ENCODE data around the gene LRRC49. TPM values are rescaled to one million over a fixed set of nuclear protein-coding genes. Genes with fewer than 3 reads are reported as not detected.
A peak's percentile ranks its signal among the peaks of the same experiment; 100 is the strongest.

The LRRC49 gene
- total RNA-seq, 1 donor from 2014 or later = 23.6 TPM

DNA sequence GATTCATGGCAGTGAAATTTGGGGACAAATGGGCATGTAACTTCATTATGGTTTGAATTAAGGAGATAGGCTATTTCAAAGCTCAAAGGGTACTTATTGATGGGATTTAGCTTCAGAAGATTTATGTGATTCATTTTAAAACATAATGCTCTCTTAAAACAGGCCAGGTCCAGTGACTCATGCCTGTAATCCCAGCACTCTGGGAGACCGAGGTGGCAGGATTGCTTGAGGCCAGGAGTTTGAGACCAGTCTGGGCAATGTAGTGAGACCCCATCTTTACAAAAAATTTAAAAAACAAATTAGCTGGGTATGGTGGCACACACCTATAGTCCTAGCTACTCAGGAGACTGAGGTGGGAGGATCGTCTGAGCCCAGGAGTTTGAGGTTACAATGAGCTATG lies 11.8 kb upstream of the LRRC49 start:
- no peaks in the 10 kb centered on the region for H3K36me3 Mint-ChIP-seq (ENCODE audit: insufficient read depth)
- TF ChIP-seq, protein P1, sequence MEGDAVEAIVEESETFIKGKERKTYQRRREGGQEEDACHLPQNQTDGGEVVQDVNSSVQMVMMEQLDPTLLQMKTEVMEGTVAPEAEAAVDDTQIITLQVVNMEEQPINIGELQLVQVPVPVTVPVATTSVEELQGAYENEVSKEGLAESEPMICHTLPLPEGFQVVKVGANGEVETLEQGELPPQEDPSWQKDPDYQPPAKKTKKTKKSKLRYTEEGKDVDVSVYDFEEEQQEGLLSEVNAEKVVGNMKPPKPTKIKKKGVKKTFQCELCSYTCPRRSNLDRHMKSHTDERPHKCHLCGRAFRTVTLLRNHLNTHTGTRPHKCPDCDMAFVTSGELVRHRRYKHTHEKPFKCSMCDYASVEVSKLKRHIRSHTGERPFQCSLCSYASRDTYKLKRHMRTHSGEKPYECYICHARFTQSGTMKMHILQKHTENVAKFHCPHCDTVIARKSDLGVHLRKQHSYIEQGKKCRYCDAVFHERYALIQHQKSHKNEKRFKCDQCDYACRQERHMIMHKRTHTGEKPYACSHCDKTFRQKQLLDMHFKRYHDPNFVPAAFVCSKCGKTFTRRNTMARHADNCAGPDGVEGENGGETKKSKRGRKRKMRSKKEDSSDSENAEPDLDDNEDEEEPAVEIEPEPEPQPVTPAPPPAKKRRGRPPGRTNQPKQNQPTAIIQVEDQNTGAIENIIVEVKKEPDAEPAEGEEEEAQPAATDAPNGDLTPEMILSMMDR (IDR thresholded peaks at IDR 0.05; ENCODE audit: unreplicated experiment) = no peak
- no peak overlapping the region for H3K4me3 Mint-ChIP-seq (ENCODE audit: low read depth)
- H3K9me3 Mint-ChIP-seq (ENCODE audit: low read depth) = no peaks in the 10 kb centered on the region
- H3K27me3 Mint-ChIP-seq = no peaks in the 10 kb centered on the region
- H3K27ac Mint-ChIP-seq = no peak overlapping the region
- H3K4me1 Mint-ChIP-seq (ENCODE audit: low read depth) = no peaks in the 10 kb centered on the region
- DNase-seq (ENCODE audit: low spot score, unreplicated experiment) = no peak

DNA sequence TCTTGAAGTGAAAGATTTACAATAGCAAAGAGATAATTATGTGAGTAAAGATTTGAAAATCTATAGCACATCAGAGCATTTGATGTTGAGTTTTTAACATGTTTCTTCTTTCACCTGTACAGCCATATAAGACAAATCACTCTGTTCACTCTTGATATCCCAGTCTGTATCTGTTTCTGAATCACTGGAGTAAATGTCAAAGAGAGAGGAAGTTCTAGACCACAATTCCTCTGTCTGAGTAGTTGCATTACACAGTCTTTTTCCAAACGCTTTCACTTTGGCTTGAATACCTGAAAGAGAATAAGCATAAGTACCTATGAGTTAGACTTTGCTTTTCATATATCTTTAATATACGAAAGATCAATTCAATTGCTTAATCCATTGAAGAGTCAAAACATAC lies 10.3 kb upstream of the LRRC49 start:
- no peaks in the 10 kb centered on the region for H3K36me3 Mint-ChIP-seq (ENCODE audit: insufficient read depth)
- H3K4me3 Mint-ChIP-seq (ENCODE audit: low read depth) = no peak overlapping the region
- DNase-seq (ENCODE audit: low spot score, unreplicated experiment) = no peak
- H3K4me1 Mint-ChIP-seq (ENCODE audit: low read depth) = no peaks in the 10 kb centered on the region
- H3K9me3 Mint-ChIP-seq (ENCODE audit: low read depth) = no peaks in the 10 kb centered on the region
- TF ChIP-seq, protein P1 (IDR thresholded peaks at IDR 0.05; ENCODE audit: unreplicated experiment) = no peak
- no peak overlapping the region for H3K27ac Mint-ChIP-seq
- no peaks in the 10 kb centered on the region for H3K27me3 Mint-ChIP-seq

DNA sequence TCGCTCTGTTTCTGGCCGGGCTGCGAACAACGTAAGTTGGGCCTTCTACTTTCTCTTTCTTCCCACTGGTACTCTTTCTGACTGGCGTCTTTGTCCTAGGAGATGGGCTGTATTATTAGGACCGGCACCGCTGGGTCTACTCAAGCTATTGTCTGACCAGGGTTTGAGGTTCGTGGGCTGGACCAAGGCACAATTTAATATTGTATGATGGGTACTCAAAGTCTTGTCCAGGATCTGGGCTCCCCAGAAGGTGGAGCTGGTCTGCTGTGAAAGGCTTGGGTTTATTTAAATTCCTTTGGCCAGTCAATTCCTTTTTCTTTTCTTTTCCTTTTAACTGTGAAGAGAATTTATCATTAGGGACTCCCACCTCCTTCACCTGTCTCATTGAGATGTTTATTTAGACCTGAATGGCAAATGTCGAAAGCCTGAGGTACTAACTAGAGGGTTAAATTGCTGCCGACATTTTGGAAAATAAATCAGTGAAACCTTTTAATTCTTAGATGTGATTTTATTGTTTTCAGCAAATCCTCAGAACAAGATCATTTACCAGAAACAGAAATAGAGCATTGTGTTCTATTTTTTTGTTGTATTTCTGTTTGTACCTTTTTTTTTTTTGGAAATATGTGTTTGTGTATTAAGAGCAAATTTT lies 410 bp downstream of the LRRC49 start:
- Mint-ChIP-seq H3K27ac (peak overlapping the region; percentile 92), H3K4me1 (ENCODE audit: low read depth) (peaks cover 15% of the 10 kb centered on the region), H3K27me3 (no peaks in the 10 kb centered on the region), H3K36me3 (ENCODE audit: insufficient read depth) (peaks cover 6% of the 10 kb centered on the region), H3K4me3 (ENCODE audit: low read depth) (peak overlapping the region; percentile 99), H3K9me3 (ENCODE audit: low read depth) (no peaks in the 10 kb centered on the region)
- DNase-seq (ENCODE audit: low spot score, unreplicated experiment) = no peak
- TF ChIP-seq, protein P1 (IDR thresholded peaks at IDR 0.05; ENCODE audit: unreplicated experiment) = peak; percentile 47

DNA sequence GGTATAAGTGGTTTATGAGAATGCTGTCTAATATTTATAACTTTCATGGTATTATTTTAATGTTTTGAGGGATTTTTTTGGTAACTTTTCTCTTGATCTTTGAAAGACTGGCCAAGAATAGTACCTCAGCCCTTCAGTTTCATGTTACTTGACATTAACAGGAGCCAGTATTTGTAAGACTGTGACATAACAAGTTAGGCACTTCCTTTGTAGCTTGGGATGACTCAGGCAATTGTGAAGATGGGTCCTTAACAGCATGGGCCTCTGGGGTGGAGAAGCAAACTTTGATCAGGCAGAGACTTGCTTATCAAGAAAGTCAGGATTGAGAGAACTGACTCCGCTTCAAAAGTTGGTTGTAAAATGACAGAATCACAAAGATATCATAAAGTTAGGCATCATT lies 9.5 kb downstream of the LRRC49 start:
- Mint-ChIP-seq H3K4me3 (ENCODE audit: low read depth) (no peak overlapping the region), H3K27ac (no peak overlapping the region), H3K27me3 (no peaks in the 10 kb centered on the region), H3K4me1 (ENCODE audit: low read depth) (no peaks in the 10 kb centered on the region), H3K36me3 (ENCODE audit: insufficient read depth) (peaks cover 17% of the 10 kb centered on the region), H3K9me3 (ENCODE audit: low read depth) (peaks cover 11% of the 10 kb centered on the region)
- no peak for DNase-seq (ENCODE audit: low spot score, unreplicated experiment)
- TF ChIP-seq, protein P1 (IDR thresholded peaks at IDR 0.05; ENCODE audit: unreplicated experiment) = no peak

DNA sequence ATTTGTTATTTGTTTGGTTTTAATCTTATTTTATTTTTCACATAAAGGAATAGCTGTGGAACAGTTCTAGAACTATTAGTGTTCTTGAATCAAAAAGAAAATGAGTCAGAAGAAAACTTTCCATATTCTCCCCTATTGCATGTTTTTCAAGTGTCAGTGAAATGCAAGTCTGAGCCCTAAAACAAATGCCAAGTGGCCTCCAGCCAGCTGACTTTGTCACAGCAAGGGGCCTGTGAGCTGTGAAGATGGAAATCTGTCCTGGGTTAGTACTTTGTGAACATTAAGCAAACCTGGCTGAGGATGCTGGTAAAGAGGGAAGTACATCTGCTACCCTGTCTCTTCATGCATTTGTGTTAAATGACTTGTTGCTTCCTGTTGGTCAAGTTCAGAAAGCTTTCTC lies 14.2 kb downstream of the LRRC49 start:
- no peak overlapping the region for H3K4me3 Mint-ChIP-seq (ENCODE audit: low read depth)
- H3K27ac Mint-ChIP-seq = no peak overlapping the region
- H3K36me3 Mint-ChIP-seq (ENCODE audit: insufficient read depth) = peaks cover 40% of the 10 kb centered on the region
- peaks cover 27% of the 10 kb centered on the region for H3K9me3 Mint-ChIP-seq (ENCODE audit: low read depth)
- peaks cover 2% of the 10 kb centered on the region for H3K4me1 Mint-ChIP-seq (ENCODE audit: low read depth)
- H3K27me3 Mint-ChIP-seq = no peaks in the 10 kb centered on the region
- TF ChIP-seq, protein P1 (IDR thresholded peaks at IDR 0.05; ENCODE audit: unreplicated experiment) = no peak
- DNase-seq (ENCODE audit: low spot score, unreplicated experiment) = no peak

Measured in progenitor cell of endocrine pancreas (in vitro differentiated cells).